A204.1 (cell line): ENCODE results near the gene GOLT1A.
"Not testable (repeated sequence)": the region's sequence is repeated elsewhere in the genome, so short reads cannot be mapped to it uniquely, and the experiment has no call there.

Source experiments
- FAIRE-seq: peaks from 2 replicates; lab custom pipeline; 2012; peaks lifted over from hg19 to GRCh38; lab: Jason Lieb, UNC

Gene GOLT1A

DNA sequence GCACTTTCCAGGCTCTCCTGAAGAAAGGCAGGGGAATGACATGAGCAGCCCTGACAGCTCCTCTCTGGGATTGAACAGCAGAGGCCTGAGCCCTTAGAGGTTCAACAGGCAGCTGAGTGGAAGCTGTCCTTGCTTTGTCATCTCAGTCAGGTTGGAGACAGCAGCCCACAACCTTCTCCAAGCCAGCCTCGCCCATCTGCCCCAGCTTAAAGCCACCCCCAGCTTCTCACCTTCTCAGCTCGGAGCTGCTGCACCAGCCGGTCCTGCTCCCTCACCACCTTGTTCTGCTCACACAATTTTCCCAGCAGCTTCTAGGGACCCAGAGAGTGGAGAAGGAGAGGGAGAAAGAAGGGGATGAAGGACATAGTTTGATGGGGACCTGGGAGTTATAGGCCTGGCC lies 35.2 kb upstream of the GOLT1A start:
- no peak for FAIRE-seq

DNA sequence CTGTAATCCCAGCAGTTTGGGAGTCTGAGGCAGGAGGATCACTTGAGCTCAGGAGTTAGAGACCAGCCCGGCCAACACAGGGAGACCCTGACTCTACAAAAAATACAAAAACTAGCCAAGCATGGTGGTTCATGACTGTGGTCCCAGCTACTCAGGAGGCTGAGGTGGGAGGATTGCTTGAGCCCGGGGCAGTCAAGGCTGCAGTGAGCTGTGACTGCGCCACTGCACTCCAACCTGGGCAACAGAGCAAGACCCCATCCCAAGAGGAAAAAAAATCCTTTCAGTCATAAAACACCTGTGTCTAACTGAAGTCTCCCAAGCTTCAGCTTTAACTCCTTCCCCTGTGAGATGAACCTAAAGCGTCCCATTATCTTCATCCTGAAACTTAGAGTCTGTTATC lies 33.1 kb upstream of the GOLT1A start:
- no peak for FAIRE-seq

DNA sequence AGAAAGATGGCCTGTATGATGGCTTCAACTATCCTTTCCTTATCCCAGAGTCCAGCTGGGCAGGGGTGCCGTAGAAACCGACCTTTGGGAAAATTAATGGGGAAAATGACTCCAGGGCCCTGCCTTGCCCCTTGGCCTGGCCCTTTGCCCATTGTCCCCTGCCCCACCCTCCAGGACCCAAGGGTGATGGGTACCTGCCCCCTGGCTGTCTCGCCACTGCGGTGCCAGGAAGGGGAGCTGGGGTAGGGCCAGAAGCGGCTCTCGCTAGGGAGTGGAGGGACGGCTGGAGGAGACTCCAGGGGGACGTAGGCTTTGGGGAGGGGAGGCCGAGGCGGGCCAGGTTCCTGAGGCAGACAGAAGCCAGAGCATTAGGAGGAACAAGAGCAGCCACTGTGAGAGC lies 29.1 kb upstream of the GOLT1A start:
- no peak for FAIRE-seq

DNA sequence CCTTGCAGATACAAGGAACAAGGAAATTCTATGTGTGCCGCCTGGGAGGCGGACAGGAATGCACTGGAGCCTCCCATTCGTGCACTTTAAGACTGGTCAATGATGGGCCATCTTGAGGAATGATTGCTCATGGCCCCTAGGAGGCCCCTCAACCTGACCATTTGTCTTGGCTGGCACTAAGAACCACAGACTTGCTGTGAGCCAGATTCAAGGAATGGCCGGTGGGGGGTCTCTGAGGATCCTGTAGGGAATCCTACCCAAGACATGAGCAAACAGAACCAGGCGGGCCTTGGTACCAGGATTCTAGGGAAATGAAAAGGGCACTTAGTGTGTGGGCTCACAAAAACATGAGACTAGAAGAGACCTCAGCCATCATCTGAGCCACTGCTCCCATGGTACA lies 28.1 kb upstream of the GOLT1A start:
- no peak for FAIRE-seq

DNA sequence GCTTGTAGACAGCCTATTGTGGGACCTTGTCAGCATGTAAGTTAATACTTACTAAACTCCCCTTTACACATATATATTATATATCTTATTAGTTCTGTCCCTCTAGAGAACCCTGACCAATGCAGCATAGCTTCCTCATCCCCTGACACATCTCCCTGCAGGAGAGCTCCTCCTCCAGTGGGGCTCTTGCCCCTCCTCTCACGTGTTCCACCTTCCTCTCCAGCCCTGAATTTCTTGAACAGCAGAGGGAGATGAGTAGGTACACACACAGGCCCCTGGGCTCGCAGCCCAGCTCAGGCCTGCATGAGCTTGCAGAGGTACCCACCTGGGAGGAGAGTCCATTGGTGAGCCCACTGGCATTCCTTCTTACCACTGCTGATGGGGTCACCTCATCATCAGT lies 27.3 kb upstream of the GOLT1A start:
- FAIRE-seq: no peak

DNA sequence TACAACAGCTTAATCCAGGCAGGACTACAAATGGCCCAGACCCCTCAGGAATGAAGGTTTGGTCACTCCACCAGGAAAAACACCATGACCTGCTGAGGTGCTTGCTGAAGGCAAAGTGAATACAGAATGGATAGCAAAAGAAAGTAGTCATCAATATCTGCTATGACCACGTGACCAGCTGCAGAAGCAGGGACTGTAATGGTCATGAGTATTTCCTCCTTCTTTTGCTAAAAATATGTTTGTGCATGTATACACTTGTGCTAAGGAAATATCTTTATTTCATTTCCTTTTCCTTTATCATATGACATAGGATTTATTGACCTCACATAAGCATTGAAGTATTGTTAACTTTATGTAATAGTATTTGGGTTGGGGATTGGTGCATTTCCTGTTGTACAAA lies 26.4 kb upstream of the GOLT1A start:
- FAIRE-seq: no peak

DNA sequence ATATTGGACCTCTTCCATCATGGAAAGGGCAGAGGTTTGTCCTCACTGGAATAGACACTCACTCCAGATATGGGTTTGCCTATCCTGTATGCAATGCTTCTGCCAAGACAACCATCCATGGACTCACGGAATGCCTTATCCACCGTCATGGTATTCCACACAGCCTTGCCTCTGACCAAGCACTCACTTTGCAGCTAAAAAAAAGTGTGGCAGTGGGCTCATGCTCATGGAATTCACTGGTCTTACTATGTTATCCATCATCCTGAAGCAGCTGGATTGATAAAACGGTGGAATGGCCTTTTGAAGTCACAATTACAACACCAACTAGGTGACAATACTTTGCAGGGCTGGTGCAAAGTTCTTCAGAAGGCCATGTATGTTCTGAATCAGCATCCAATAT lies 25.6 kb upstream of the GOLT1A start:
- not testable (repeated sequence) for FAIRE-seq

DNA sequence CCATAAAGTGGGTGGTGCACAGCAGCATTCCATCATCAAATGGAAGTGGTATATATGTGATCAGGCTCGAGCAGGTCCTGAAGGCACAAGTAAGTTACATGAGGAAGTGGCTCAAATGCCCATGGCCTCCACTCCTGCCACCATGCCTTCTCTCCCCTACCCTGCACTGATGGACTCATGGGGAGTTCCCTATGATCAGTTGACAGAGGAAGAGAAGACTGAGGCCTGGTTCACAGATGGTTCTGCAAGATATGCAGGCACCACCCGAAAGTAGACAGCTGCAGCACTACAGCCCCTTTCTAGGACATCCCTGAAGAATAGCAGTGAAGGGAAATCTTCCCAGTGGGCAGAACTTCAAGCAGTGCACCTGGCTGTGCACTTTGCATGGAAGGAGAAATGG lies 24.7 kb upstream of the GOLT1A start:
- not testable (repeated sequence) for FAIRE-seq

DNA sequence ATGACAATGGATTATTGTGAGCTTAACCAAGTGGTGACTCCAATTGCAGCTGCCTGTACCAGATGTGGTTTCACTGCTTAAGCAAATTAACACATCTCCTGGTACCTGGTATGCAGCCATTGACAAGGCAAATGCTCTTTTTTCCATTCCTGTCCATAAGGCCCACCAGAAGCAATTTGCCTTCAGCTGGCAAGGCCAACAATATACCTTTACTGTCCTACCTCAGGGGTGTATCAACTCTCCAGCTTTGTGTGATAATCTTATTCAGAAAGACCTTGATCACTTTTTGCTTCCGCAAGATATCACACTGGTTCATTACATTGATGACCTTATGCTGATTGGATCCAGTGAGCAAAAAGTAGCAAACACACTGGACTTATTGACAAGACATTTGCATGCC lies 23.7 kb upstream of the GOLT1A start:
- not testable (repeated sequence) for FAIRE-seq

DNA sequence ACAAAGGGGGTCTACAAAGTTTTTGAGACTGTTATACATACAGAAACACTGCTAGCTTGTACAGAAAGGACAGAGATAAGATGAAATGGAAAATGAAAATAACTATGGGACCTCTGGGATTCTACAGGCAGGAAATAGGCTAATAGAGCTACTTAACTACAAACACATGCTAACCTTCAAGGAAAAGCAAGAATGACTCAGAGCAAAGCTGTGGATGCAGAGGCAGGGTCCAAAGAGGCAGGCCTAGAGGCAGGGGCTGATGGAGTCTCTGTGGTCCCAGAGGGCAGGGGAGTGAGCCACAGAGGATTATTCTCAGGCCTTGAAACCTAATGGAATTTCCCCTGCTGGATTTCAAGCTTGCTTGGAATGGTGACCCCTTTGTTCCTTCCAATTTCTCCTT lies 18.7 kb upstream of the GOLT1A start:
- FAIRE-seq: no peak

DNA sequence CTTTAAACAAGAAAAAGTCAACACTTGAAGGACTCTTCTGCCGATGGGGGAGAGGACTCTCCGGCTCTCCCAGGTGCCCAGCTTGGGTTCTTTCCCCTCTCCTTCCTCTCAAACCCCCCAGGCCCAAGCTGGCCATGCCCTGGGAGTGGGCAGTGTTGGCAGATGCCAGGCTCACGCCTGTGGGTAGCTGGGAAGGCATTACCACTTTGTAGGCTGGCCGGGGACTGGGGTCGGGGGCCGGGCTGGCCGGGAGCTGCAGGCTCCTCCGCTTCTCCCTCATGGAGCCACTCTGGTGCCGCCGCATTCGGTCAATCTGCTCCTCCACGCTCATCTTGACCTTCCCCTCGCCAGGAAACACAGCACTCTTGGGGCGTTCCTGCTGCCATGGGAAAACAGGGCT lies 16.4 kb upstream of the GOLT1A start:
- FAIRE-seq: no peak

DNA sequence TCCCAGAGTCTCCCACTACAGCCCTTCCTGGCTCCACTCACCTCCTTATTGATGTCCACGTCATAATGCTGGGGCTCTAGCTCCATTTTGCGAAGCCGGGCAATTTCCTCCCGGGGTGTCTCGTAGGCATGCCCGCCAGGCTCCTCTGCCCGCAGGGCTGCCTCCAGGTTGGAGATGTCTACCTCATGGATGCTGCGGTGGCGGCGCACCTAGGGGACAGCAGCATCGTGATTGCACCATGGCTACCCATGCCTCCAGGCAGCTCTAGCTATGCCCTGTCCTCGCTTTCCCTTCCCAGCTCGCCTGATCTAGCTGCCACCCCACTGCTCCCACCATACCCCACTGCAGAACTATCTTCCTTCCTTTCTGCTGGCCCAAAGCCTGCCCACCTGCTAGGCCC lies 15.1 kb upstream of the GOLT1A start:
- no peak for FAIRE-seq

DNA sequence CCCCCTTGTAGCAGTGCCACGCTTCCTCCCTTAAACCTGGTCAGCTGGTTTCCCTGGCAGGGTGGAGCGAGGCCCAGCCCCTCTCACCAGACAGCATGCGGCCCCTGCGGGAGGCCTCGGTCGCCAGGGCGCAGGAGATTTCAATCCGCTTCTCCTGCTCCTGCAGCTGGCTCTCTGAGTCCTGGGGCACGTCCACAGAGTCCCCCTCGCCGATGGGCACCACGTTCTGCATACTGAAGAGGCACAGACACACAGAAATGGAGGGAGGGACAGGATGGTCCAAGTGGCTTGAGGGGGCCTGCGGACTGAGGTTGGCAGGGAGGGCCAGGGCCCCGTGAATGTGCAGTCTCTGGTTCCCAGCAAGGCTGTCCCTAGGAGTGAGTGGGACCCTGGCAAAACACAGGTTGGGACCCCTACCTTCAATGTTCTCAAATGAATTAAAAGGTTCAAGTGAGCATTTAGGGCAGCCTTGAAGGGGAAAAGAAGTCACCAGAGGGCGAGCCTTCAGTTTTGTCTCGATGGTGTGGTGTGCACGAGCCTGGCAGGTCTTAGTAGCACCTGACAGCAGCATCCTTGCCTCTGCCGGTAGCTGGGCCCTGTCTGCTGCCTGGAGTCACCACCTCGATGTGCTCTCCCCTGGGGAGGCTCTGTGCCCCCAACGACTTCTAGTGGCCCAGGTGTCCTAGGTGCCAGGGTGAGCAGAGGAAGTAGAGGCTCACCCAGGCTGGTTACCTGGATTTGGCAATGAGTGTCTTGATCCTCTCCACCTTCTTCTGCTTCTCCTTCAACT lies 14.4 kb upstream of the GOLT1A start:
- FAIRE-seq: no peak

DNA sequence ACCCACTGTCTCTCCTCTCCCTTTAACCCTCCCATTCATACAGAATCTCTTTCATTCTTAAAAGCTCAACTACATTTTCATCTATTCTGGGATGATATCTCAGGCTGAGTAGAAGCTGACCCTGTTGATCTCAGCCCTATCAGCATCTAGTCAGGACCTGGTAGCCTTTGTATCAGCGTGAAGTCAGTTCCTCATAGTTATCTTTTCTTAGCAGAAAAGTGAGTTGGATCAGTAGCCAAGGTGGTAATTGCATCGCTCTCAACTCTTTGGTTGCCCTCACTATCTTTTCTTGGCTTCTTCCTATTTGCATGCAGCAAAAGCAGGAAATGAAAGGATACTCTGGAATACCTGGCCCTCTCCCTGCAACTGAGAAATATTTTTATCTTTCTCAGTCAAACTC lies 13.6 kb upstream of the GOLT1A start:
- FAIRE-seq: no peak

DNA sequence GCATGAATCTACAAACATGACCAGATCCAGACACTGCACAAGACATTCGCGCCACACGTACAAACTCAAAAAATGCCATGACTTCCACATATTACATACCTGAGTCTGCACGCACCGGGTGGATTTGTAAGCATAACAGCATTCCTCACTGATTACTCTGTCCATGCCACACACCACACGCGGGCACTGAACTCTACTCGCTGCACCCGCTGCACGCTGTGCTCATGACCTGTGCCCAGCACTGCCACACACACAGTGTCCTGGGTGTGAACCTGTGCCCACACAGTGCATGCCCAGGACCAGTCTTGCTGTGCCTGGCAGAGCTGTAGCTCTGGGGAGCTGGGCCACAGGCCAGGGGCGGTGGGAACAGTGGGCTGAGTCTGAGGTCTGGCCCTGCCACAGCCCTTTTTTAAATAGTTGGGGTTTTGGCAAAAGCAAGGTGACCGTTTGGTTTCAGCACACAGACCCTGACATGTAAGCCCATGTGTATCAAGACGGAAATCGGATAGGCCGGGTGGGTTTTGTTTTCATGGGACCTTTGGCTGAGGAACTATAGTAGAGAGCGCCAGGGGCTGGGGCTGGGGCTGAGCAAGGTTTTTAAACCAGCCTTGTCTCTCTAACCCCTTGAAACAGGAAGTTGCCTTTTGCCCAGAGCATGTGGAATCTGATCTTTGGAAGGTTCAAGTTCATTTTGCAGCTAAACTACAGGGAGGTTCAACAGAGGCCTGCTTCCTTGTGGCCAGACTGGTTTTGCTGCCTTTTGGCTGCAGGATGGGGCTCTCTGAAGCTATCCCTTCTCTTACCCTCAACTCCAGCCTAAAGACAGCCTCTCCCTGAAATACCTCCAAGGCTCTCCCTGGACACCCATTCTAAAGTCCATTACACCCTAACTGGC lies 12.3 kb upstream of the GOLT1A start:
- FAIRE-seq: no peak

DNA sequence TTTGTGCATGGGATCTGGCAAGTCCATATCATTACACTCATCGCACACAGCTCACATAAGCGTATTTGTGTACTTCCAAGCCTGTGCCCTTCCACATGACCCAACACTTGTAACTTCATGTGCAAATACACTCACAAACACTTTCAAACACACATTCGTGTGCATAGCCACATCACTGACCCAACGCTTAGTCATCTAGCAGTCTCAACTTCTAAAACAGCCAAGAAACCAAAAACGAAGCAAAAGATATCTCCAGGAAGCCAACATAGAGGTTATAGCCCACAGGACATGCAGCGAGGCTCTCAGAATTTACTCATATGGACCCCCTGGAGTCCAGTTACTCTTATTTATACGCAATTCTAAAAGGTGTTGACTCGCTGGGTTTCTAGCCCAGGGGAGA lies 10.9 kb upstream of the GOLT1A start:
- no peak for FAIRE-seq

DNA sequence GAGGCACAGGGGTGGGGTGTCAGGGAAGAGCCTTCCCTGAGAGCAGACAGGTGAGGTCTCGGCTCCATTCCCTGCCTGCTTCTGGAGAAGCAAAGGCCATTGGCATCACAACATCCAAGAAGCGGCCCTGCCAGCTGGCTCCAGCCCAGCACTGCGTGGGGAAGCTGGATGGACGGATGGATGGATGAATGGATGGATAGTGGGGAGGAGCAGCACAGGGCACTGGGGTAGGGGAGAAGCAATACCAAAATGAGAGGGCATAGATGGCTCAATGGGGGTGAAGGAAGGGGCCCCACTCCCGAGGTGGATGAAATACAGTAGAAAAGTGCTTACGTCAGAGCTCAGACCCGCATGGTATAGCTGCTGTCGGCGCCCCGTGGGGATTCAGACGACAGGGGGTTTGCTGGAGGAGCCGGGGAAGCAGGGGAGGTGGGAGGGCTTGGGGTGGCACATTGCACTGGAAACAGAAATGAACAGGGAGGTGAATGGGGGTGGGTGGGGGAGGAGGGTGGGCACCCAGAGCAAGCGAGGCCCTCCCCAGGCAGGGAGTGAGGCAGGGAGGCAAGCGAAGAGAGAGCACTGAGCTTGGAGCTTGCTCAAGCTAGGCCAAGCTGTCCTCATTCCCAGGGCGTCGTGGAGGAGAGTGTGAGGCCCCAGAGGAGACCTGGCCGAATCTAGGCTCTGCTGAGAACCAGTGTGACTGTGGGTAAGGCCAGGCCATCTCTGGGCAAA lies 9.5 kb upstream of the GOLT1A start:
- FAIRE-seq: no peak

DNA sequence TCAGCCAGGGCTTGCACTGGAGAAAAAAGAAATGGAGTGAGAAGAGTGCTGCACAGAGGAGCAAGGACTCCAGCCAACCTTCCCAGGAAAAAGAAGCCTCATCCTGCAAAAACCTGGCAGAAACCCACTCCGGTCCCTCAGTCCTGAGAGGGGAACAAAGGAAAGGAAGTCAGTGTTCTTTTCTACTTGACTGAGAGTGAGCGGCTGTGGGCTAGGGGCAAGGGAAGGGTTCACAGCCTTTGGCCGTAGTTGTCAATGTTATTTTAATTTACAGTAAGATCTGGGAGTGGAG lies 8.9 kb upstream of the GOLT1A start:
- no peak for FAIRE-seq

DNA sequence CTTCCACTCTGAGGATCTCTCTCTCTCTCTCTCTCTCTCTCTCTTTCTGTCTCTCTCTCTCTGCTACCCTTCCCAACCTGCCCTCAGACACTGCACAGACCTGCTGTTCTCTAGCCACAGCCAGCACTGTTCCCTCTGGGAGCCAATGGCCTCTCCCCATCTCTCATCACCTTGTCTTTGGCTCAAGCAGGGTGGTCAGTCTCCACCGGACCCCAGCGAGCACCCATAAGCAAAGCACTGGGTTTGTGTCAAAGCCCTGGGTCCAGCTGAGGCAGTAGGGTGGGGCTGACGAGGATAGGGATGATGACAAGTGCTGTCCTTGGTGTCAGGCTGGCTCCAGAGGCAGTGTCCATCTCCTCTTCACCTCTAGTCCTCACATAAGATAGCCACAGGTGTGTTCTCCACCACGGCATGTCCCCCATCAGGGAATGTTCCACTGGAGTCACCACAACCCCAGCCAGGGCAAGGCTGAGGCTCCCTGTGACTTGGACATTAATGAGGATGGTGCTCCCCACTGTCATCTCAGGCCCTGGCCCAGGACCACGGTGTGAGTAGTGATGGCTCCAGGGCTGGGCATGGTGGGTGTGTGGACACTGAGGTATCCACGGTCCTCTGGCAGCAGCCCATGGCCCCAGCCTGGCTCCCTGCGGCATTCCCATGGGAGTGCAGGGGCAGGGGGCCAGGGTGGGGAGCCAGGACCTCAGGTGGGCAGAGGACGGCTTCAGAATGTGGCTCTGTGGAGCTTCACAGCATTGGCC lies 8.4 kb upstream of the GOLT1A start:
- FAIRE-seq: no peak

DNA sequence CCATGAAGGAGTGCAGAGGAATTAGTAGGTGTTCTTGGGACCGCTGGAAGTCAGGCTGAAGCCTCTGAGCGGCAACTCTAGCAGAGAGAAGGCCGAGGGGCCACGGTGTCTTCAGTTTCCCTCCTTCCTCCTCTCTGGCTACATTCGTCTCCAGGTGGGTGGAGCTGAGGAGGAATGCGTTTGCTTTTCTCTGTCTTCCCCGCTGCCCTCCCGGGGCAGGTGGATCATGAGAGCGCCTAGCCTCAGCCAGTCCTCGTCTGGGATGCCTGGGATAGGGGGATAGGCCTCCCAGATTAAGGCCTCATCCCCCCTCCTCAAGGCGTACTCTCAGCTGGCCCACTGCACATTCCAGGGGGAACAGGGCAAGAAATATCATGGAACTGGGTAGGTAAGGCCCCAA lies 7.5 kb upstream of the GOLT1A start:
- no peak for FAIRE-seq

DNA sequence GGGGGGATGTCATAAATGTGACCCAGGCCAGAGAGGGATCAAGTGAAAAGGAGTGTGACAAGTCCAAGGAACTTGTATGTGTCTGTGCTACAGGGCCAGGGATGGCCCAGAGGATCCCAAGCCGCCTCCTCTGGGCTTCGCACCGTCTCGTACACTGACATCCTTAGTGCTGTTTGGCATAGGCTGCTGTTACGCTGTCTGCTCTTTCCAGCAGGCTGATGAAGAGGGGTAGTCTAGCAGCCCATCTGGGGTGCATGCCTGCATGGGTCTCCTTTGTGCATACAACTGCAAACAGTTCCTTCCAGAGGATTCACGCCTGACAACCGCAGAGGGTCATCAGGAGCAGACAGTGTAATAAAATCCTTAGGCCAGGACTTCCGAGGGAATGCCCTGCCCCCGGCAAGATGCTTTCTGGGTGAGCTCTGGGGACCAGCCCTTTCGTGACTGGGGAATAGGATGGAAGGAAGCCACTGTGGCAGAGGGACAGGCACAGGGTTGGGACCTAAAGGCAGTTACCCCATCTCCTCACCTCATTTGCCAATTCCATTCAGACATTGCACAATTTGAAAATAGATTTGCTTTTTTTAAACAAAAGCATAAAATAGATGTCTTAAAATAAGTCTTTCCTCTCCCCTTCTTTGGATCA lies 6.3 kb upstream of the GOLT1A start:
- no peak for FAIRE-seq

DNA sequence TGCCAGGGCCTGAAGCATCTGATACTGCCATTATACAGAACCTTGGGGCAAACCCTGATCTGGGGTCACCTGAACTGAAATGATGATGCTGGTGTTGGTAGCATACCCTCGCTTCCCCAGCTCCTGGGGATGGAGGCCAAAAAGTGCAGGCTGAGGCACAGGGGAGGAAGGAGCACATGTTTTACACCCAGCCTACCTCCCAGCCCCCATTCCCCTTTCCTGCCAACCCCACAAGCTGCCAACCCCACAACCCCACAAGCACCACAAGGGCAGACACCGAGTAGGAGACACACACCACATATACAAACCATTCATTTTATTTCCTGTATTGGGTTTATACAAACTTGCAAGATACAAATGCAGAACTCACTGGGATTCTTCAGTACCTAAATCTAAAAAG lies 4.8 kb upstream of the GOLT1A start:
- FAIRE-seq: no peak
